NT2/D1 (cell line): Measurements from ENCODE around the gene ANKRD27.

Experiments used
- DNase-seq: peaks from one replicate; pipeline ENCODE4 v3.0.0-alpha.2; 2011; ENCODE audit warnings: low read depth, low spot score
- H3K27me3 ChIP-seq: 2 replicates; pipeline ENCODE4 v1.6.0; 2011; ENCODE audit warnings: mild to moderate bottlenecking; ENCODE audit not compliant: insufficient read length, insufficient read depth
- H3K36me3 ChIP-seq: 2 replicates; pipeline ENCODE4 v1.6.1; 2011; ENCODE audit warnings: mild to moderate bottlenecking, low read length, mixed read lengths; ENCODE audit not compliant: insufficient read depth, insufficient read length
- H3K4me1 ChIP-seq: 2 replicates; pipeline ENCODE4 v1.5.1; 2011; ENCODE audit not compliant: insufficient read depth, insufficient read length
- H3K4me3 ChIP-seq: 2 replicates; pipeline ENCODE4 v1.5.1; 2011; ENCODE audit warnings: low read depth; ENCODE audit not compliant: insufficient read length
- H3K9ac ChIP-seq: 2 replicates; pipeline ENCODE4 v1.6.0; 2011; ENCODE audit warnings: low read depth; ENCODE audit not compliant: insufficient read length
- H3K9me3 ChIP-seq: 2 replicates; pipeline ENCODE4 v1.5.1; 2011; ENCODE audit warnings: mild to moderate bottlenecking, low read length; ENCODE audit not compliant: insufficient read depth
- SUZ12 ChIP-seq: IDR thresholded peaks from 2 replicates; pipeline ENCODE4 v1.6.1; 2011; ENCODE audit not compliant: insufficient read length, insufficient read depth; ENCODE audit errors: extremely low read depth
- YY1 ChIP-seq: IDR thresholded peaks from 2 replicates; pipeline ENCODE4 v1.6.1; 2011; ENCODE audit not compliant: insufficient read length, insufficient read depth
- ZNF274 ChIP-seq: IDR thresholded peaks from 2 replicates; pipeline ENCODE4 v1.6.1; 2011; ENCODE audit warnings: mild to moderate bottlenecking, low read depth, low read length

ANKRD27 gene

GRCh38 chr19:32624410-32624809 lies 50.6 kb downstream of the ANKRD27 start:
- Histone ChIP-seq H3K9me3 (no peaks in the 10 kb centered on the region), H3K4me3 (no peak overlapping the region), H3K4me1 (no peaks in the 10 kb centered on the region), H3K9ac (no peak overlapping the region), H3K27me3 (no peaks in the 10 kb centered on the region), H3K36me3 (peaks cover 42% of the 10 kb centered on the region)
- TF ChIP-seq ZNF274 (no peak), SUZ12 (no peak), YY1 (no peak)
- no peak for DNase-seq

- Histone ChIP-seq H3K36me3 (peaks cover 37% of the 10 kb centered on the region), H3K4me3 (no peak overlapping the region), H3K4me1 (no peaks in the 10 kb centered on the region), H3K27me3 (no peaks in the 10 kb centered on the region), H3K9me3 (no peaks in the 10 kb centered on the region), H3K9ac (no peak overlapping the region)
- no peak for DNase-seq
- TF ChIP-seq ZNF274 (no peak), YY1 (no peak), SUZ12 (no peak)
Observed at GRCh38 chr19:32622002-32622401, 53.0 kb downstream of the ANKRD27 start.

- no peaks in the 10 kb centered on the region for H3K9me3 ChIP-seq
Observed at GRCh38 chr19:32619051-32619685, 55.8 kb downstream of the ANKRD27 start.

GRCh38 chr19:32615569-32615968 lies 59.4 kb downstream of the ANKRD27 start:
- no peaks in the 10 kb centered on the region for H3K9me3 ChIP-seq
- no peaks in the 10 kb centered on the region for H3K4me1 ChIP-seq
- no peak overlapping the region for H3K4me3 ChIP-seq
- H3K9ac ChIP-seq = no peak overlapping the region
- no peaks in the 10 kb centered on the region for H3K27me3 ChIP-seq
- H3K36me3 ChIP-seq = peaks cover 30% of the 10 kb centered on the region
- TF ChIP-seq SUZ12 (no peak), ZNF274 (no peak), YY1 (no peak)
- no peak for DNase-seq

More at GRCh38 chr19:32619051-32619685, 55.8 kb downstream of the ANKRD27 start:
- Histone ChIP-seq H3K27me3 (no peaks in the 10 kb centered on the region), H3K36me3 (peaks cover 40% of the 10 kb centered on the region), H3K4me1 (no peaks in the 10 kb centered on the region), H3K9ac (no peak overlapping the region), H3K4me3 (no peak overlapping the region)
- no peak for DNase-seq
- TF ChIP-seq SUZ12 (no peak), ZNF274 (no peak), YY1 (no peak)

- Histone ChIP-seq H3K27me3 (no peaks in the 10 kb centered on the region), H3K4me3 (no peak overlapping the region), H3K4me1 (no peaks in the 10 kb centered on the region), H3K9ac (no peak overlapping the region), H3K9me3 (no peaks in the 10 kb centered on the region), H3K36me3 (peaks cover 30% of the 10 kb centered on the region)
- no peak for DNase-seq
- TF ChIP-seq YY1 (no peak), SUZ12 (no peak), ZNF274 (no peak)
Observed at GRCh38 chr19:32614916-32615315, 60.1 kb downstream of the ANKRD27 start.

GRCh38 chr19:32613008-32613407 lies 62.0 kb downstream of the ANKRD27 start:
- peaks cover 19% of the 10 kb centered on the region for H3K36me3 ChIP-seq
- DNase-seq = no peak

GRCh38 chr19:32611161-32611560 lies 63.8 kb downstream of the ANKRD27 start:
- Histone ChIP-seq H3K4me3 (no peak overlapping the region), H3K9me3 (no peaks in the 10 kb centered on the region), H3K36me3 (peaks cover 26% of the 10 kb centered on the region), H3K4me1 (no peaks in the 10 kb centered on the region), H3K9ac (no peak overlapping the region), H3K27me3 (no peaks in the 10 kb centered on the region)
- TF ChIP-seq YY1 (no peak), SUZ12 (no peak)
- no peak for DNase-seq

More at GRCh38 chr19:32613008-32613407, 62.0 kb downstream of the ANKRD27 start:
- no peaks in the 10 kb centered on the region for H3K9me3 ChIP-seq
- no peak overlapping the region for H3K9ac ChIP-seq
- H3K27me3 ChIP-seq = no peaks in the 10 kb centered on the region
- H3K4me3 ChIP-seq = no peak overlapping the region
- TF ChIP-seq ZNF274 (no peak), SUZ12 (no peak), YY1 (no peak)
- no peaks in the 10 kb centered on the region for H3K4me1 ChIP-seq

GRCh38 chr19:32607479-32607878 lies 67.5 kb downstream of the ANKRD27 start:
- Histone ChIP-seq H3K36me3 (peaks cover 35% of the 10 kb centered on the region), H3K9ac (no peak overlapping the region), H3K27me3 (no peaks in the 10 kb centered on the region), H3K4me1 (no peaks in the 10 kb centered on the region), H3K4me3 (no peak overlapping the region), H3K9me3 (no peaks in the 10 kb centered on the region)
- no peak for DNase-seq
- no peak for TF ChIP-seq YY1
- TF ChIP-seq ZNF274 = no peak
- TF ChIP-seq SUZ12 = no peak
